H9 (cell line): Measurements from ENCODE around the gene BCORL1. TPM values are rescaled to one million over a fixed set of nuclear protein-coding genes. Genes with fewer than 3 reads are reported as not detected.

Experiments used
- DNase-seq: peaks from one replicate; pipeline ENCODE4 v3.0.0-alpha.2; 2017
- H2AFZ ChIP-seq: one replicate; pipeline ENCODE4 v1.6.1; 2013; ENCODE audit warnings: mild to moderate bottlenecking, low read length, control low read depth, moderate library complexity
- H2AK5ac ChIP-seq: 2 replicates; pipeline ENCODE4 v1.6.1; 2013; ENCODE audit warnings: low read length, control low read depth, mixed read lengths; ENCODE audit not compliant: insufficient read length
- H2BK120ac ChIP-seq: one replicate; pipeline ENCODE4 v1.6.1; 2013; ENCODE audit warnings: low read depth, mild to moderate bottlenecking, low read length, control low read depth, inconsistent platforms; ENCODE audit not compliant: poor library complexity, severe bottlenecking
- H2BK12ac ChIP-seq: 2 replicates; pipeline ENCODE4 v1.6.1; 2013; ENCODE audit warnings: low read length, control low read depth, mixed read lengths, low read depth; ENCODE audit not compliant: insufficient read length
- H2BK15ac ChIP-seq: 2 replicates; pipeline ENCODE4 v1.6.1; 2013; ENCODE audit warnings: low read depth, low read length, control low read depth
- H2BK20ac ChIP-seq: one replicate; pipeline ENCODE4 v1.6.1; 2013; ENCODE audit warnings: low read depth, mild to moderate bottlenecking, low read length, control low read depth, inconsistent platforms; ENCODE audit not compliant: poor library complexity, severe bottlenecking
- H2BK5ac ChIP-seq: 2 replicates; pipeline ENCODE4 v1.6.1; 2013; ENCODE audit warnings: low read length, control low read depth, mixed read lengths; ENCODE audit not compliant: insufficient read length
- H3K14ac ChIP-seq: 2 replicates; pipeline ENCODE4 v1.6.1; 2013; ENCODE audit warnings: low read length, control low read depth; ENCODE audit not compliant: insufficient read depth
- H3K18ac ChIP-seq: 2 replicates; pipeline ENCODE4 v1.6.1; 2013; ENCODE audit warnings: low read depth, mild to moderate bottlenecking, mixed read lengths, low read length, control low read depth; ENCODE audit not compliant: insufficient read length
- H3K23ac ChIP-seq: 2 replicates; pipeline ENCODE4 v1.6.1; 2013; ENCODE audit warnings: low read length, control low read depth, mixed read lengths, low read depth; ENCODE audit not compliant: insufficient read length
- H3K23me2 ChIP-seq: 2 replicates; pipeline ENCODE4 v1.6.1; 2013; ENCODE audit warnings: low read depth, mild to moderate bottlenecking, mixed read lengths, low read length, control low read depth; ENCODE audit not compliant: insufficient read length, poor library complexity, severe bottlenecking
- H3K27ac ChIP-seq: 2 replicates; pipeline ENCODE4 v1.5.1; 2013; ENCODE audit warnings: low read length, control low read depth, mixed read lengths, low read depth; ENCODE audit not compliant: insufficient read length
- H3K27me3 ChIP-seq: 2 replicates; pipeline ENCODE4 v1.6.1; 2013; ENCODE audit warnings: low read length, control low read depth, inconsistent platforms; ENCODE audit not compliant: insufficient read depth
- H3K4ac ChIP-seq: 2 replicates; pipeline ENCODE4 v1.6.1; 2013; ENCODE audit warnings: low read depth, mild to moderate bottlenecking, control low read depth, inconsistent platforms, low read length, moderate library complexity
- H3K4me1 ChIP-seq: 2 replicates; pipeline ENCODE4 v1.6.1; 2013; ENCODE audit warnings: low read length, control low read depth, inconsistent platforms; ENCODE audit not compliant: insufficient read depth
- H3K4me2 ChIP-seq: 2 replicates; pipeline ENCODE4 v1.6.1; 2013; ENCODE audit warnings: low read length, control low read depth, mixed read lengths; ENCODE audit not compliant: insufficient read length, insufficient read depth
- H3K56ac ChIP-seq: 2 replicates; pipeline ENCODE4 v1.6.1; 2013; ENCODE audit warnings: low read depth, mild to moderate bottlenecking, mixed read lengths, low read length, control low read depth; ENCODE audit not compliant: insufficient read length
- H3K79me1 ChIP-seq: 2 replicates; pipeline ENCODE4 v1.6.1; 2013; ENCODE audit warnings: low read depth, mild to moderate bottlenecking, moderate library complexity, low read length, control low read depth, inconsistent platforms; ENCODE audit not compliant: insufficient read depth, poor library complexity, severe bottlenecking
- H3K79me2 ChIP-seq: 2 replicates; pipeline ENCODE4 v1.6.1; 2013; ENCODE audit warnings: low read length, control low read depth, inconsistent platforms; ENCODE audit not compliant: insufficient read depth
- H3K9ac ChIP-seq: 2 replicates; pipeline ENCODE4 v1.6.1; 2013; ENCODE audit warnings: low read length, control low read depth, mixed read lengths; ENCODE audit not compliant: insufficient read length; ENCODE audit errors: extremely low read depth
- H3K9me3 ChIP-seq: one replicate; pipeline ENCODE4 v1.6.1; 2013; ENCODE audit warnings: low read depth, low read length, inconsistent platforms; ENCODE audit not compliant: control insufficient read depth
- H3T11ph ChIP-seq: one replicate; pipeline ENCODE4 v1.6.1; 2013; ENCODE audit warnings: mild to moderate bottlenecking, low read length, control low read depth, inconsistent platforms
- H4K20me1 ChIP-seq: one replicate; pipeline ENCODE4 v1.6.1; 2013; ENCODE audit not compliant: control insufficient read depth, insufficient read length, insufficient read depth
- H4K5ac ChIP-seq: 2 replicates; pipeline ENCODE4 v1.6.1; 2013; ENCODE audit warnings: low read depth, mild to moderate bottlenecking, mixed read lengths, low read length, control low read depth; ENCODE audit not compliant: insufficient read length
- H4K8ac ChIP-seq: replicated peaks from 2 replicates; pipeline ENCODE4 v1.6.1; 2013; ENCODE audit warnings: low read length, control low read depth, mixed read lengths, low read depth; ENCODE audit not compliant: insufficient read length
- H4K91ac ChIP-seq: 2 replicates; pipeline ENCODE4 v1.6.1; 2013; ENCODE audit warnings: low read depth, mild to moderate bottlenecking, moderate library complexity, mixed read lengths, low read length, control low read depth; ENCODE audit not compliant: insufficient read length
- H3K27ac Mint-ChIP-seq, 3 experiments: 2 replicates in 2 of 3; 3 replicates in 1 of 3; pipeline ENCODE4 v1.8.0; 2020 to 2021; ENCODE audit warnings: mixed read lengths in 3 of 3, mild to moderate bottlenecking in 1 of 3, moderate library complexity in 1 of 3
- H3K27me3 Mint-ChIP-seq: 2 replicates; pipeline ENCODE4 v1.8.0; 2021; ENCODE audit warnings: low read depth, mild to moderate bottlenecking, moderate library complexity, mixed read lengths
- H3K36me3 Mint-ChIP-seq, 3 experiments: 2 replicates in 2 of 3; 3 replicates in 1 of 3; pipeline ENCODE4 v1.8.0; 2020 to 2021; ENCODE audit warnings: low read depth in 3 of 3, mixed read lengths in 3 of 3; ENCODE audit not compliant: insufficient read depth in 1 of 3
- H3K4me1 Mint-ChIP-seq, 2 experiments: 2 replicates each; pipeline ENCODE4 v1.8.0; 2020; ENCODE audit warnings: mixed read lengths in 2 of 2
- H3K4me3 Mint-ChIP-seq, 2 experiments: 2 replicates in 1 of 2; 3 replicates in 1 of 2; pipeline ENCODE4 v1.8.0; 2020 to 2021; ENCODE audit warnings: mild to moderate bottlenecking in 2 of 2, mixed read lengths in 2 of 2, moderate library complexity in 1 of 2
- H3K9me3 Mint-ChIP-seq, 2 experiments: 2 replicates in 1 of 2; 3 replicates in 1 of 2; pipeline ENCODE4 v1.8.0; 2020; ENCODE audit warnings: mild to moderate bottlenecking in 2 of 2, mixed read lengths in 2 of 2, moderate library complexity in 1 of 2
- CTCF ChIP-seq: fragments of 200-600 bp; sonication (generic); conservative IDR thresholded peaks from 3 replicates; pipeline ENCODE4 v1.8.0; 2021; ENCODE audit warnings: antibody characterized with exemption, mild to moderate bottlenecking
- WGBS: extraction: QIAGEN DNeasy Blood & Tissue Kit; methylation state at CpG from one replicate; pipeline ENCODE4 v1.1.7; 2013; ENCODE audit warnings: missing lambda C conversion rate, low lambda C conversion rate, mixed read lengths; ENCODE audit not compliant: insufficient read length; ENCODE audit errors: extremely low coverage; 5-methylcytosine and 5-hydroxymethylcytosine counted together
- total RNA-seq: library from RNA; stranded (reverse); gene quantifications from 2 replicates; pipeline ENCODE4 v1.2.1, GENCODE V29; 2021

BCORL1 gene
- total RNA-seq, 1 experiment from 2014 or later = 6.1 TPM

GRCh38 chrX:129981752-129982299 lies 609 bp upstream of the BCORL1 start:
- Histone ChIP-seq H4K8ac (no peak overlapping the region), H3K79me1 (no peaks in the 10 kb centered on the region), H3K56ac (no peak overlapping the region), H2BK12ac (no peak overlapping the region), H2BK20ac (no peak overlapping the region), H3K23ac (no peak overlapping the region), H3K27me3 (peaks cover 25% of the 10 kb centered on the region; the same call in 1 of the 2 replicates), H4K20me1 (no peaks in the 10 kb centered on the region), H3K27ac (no peak overlapping the region), H3K14ac (no peak overlapping the region), H3K79me2 (no peaks in the 10 kb centered on the region), H3K23me2 (peaks cover 22% of the 10 kb centered on the region), H2AFZ (no peak overlapping the region), H3K4ac (no peak overlapping the region), H3K9me3 (peaks cover 8% of the 10 kb centered on the region), H3T11ph (no peak overlapping the region), H4K91ac (no peak overlapping the region), H3K18ac (no peak overlapping the region), H2AK5ac (no peak overlapping the region), H3K9ac (no peak overlapping the region), H2BK5ac (no peak overlapping the region), H3K4me2 (peak overlapping the region; percentile 46), H2BK120ac (no peak overlapping the region), H3K4me1 (no peaks in the 10 kb centered on the region), H2BK15ac (no peak overlapping the region), H4K5ac (no peak overlapping the region)
- TF ChIP-seq CTCF = no peak
- Mint-ChIP-seq H3K27ac (no peak overlapping the region), H3K36me3 (peaks cover 0 to 9% (median 0%) of the 10 kb centered on the region in 3 experiments; a peak in 3 of 7 replicates), H3K4me1 (peaks cover 0 to 16% of the 10 kb centered on the region in 2 experiments; a peak in 3 of 4 replicates), H3K4me3 (no peak overlapping the region; a peak in 1 of 5 replicates), H3K9me3 (peaks cover 0 to 58% of the 10 kb centered on the region in 2 experiments; a peak in 2 of 5 replicates), H3K27me3 (peaks cover 75% of the 10 kb centered on the region)
- no CpG with 5 or more reads among the region's 29 CpGs for WGBS
- DNase-seq = no peak
